Loucy (cell line): ENCODE results near the gene EPHB1.

Source experiments
- EZH2phosphoT487 ChIP-seq: fragments of 200-600 bp; IDR thresholded peaks from 2 replicates; pipeline ENCODE4 v1.6.1; 2018; ENCODE audit warnings: antibody characterized with exemption, mild to moderate bottlenecking, moderate library complexity, borderline replicate concordance
- TF ChIP-seq, protein P1 (sequence below): fragments of 200-600 bp; sonication (generic); conservative IDR thresholded peaks from 2 replicates; pipeline ENCODE4 v1.5.1; 2014; ENCODE audit warnings: mild to moderate bottlenecking, antibody characterized with exemption, low read length

DNA sequence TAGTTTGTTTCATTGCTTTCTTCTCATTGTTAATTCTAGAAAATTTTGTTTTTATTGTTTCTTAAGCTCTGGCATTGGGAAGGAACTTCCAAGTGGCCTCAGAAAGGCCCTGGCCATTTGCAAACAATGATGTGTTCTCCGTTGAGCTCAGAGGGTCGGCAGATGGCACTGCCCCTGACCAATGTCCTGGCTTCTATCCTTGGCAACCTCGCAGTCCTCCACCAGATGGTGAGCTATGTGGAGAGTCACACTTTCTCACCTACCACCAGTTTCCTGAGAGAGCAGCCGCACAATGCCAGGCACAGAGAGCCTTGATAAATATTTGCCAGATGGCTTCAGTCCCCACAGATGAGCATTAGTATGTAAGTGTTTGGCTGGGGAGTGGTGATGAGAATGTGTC, 343.7 kb downstream of the EPHB1 start:
- TF ChIP-seq, protein P1, sequence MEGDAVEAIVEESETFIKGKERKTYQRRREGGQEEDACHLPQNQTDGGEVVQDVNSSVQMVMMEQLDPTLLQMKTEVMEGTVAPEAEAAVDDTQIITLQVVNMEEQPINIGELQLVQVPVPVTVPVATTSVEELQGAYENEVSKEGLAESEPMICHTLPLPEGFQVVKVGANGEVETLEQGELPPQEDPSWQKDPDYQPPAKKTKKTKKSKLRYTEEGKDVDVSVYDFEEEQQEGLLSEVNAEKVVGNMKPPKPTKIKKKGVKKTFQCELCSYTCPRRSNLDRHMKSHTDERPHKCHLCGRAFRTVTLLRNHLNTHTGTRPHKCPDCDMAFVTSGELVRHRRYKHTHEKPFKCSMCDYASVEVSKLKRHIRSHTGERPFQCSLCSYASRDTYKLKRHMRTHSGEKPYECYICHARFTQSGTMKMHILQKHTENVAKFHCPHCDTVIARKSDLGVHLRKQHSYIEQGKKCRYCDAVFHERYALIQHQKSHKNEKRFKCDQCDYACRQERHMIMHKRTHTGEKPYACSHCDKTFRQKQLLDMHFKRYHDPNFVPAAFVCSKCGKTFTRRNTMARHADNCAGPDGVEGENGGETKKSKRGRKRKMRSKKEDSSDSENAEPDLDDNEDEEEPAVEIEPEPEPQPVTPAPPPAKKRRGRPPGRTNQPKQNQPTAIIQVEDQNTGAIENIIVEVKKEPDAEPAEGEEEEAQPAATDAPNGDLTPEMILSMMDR = no peak
- no peak for TF ChIP-seq EZH2phosphoT487
